T-helper 1 cell (primary cell): ENCODE measurements around the gene PPP2R3C.
"Not testable (repeated sequence)": the region's sequence is repeated elsewhere in the genome, so short reads cannot be mapped to it uniquely, and the experiment has no call there.

Experiments used
- DNase-seq, 5 donors: peaks; one replicate each; pipeline ENCODE4 v3.0.0-alpha.2; 2012 to 2020
- total RNA-seq, 4 donors: gene quantifications; one replicate each; lab custom pipeline; 2026; lab: John Stamatoyannopoulos, UW

The PPP2R3C gene
- 34.8 to 44.1 (median 42.5) reads per million in 4 donors for total RNA-seq

GRCh38 chr14:35121887-35122695, at the start of gene PPP2R3C, which contains the start of gene PRORP:
Gene PPP2R3C, minus strand, starts transcription at chr14:35121990. Its CDS starts 31 bp downstream, at chr14:35121959.
Gene PRORP, plus strand, starts transcription at chr14:35122552. Its CDS starts 694 bp downstream, at chr14:35123246.
- peak; percentile 84 to 95 (median 89) for DNase-seq

- DNase-seq: no peak
These were observed 45.7 kb upstream of the PPP2R3C start for GRCh38 chr14:35167496-35167895.

GRCh38 chr14:35164849-35165248, 43.1 kb upstream of the PPP2R3C start:
- no peak for DNase-seq

GRCh38 chr14:35163384-35163783, 41.6 kb upstream of the PPP2R3C start:
- no peak for DNase-seq

GRCh38 chr14:35161231-35161630, 39.4 kb upstream of the PPP2R3C start:
- DNase-seq: peak in 1 of 5 donors; percentile 42

- DNase-seq: peak in 1 of 5 donors; percentile 23
These were observed 38.1 kb upstream of the PPP2R3C start for GRCh38 chr14:35159742-35160409.

GRCh38 chr14:35158951-35159653, 37.3 kb upstream of the PPP2R3C start:
- DNase-seq: no peak

GRCh38 chr14:35158491-35158890, 36.7 kb upstream of the PPP2R3C start:
- DNase-seq: no peak

- DNase-seq: peak in 1 of 5 donors; percentile 20
These were observed 34.2 kb upstream of the PPP2R3C start for GRCh38 chr14:35155962-35156361.

GRCh38 chr14:35154016-35154415, 32.2 kb upstream of the PPP2R3C start:
- DNase-seq: no peak

GRCh38 chr14:35152531-35152930, 30.7 kb upstream of the PPP2R3C start:
- not testable (repeated sequence) for DNase-seq

GRCh38 chr14:35149239-35149638, 27.4 kb upstream of the PPP2R3C start:
- no peak for DNase-seq

- no peak for DNase-seq
These were observed 25.9 kb upstream of the PPP2R3C start for GRCh38 chr14:35147711-35148110.

GRCh38 chr14:35147186-35147585, 25.4 kb upstream of the PPP2R3C start:
- DNase-seq: no peak

GRCh38 chr14:35146711-35147149, 24.9 kb upstream of the PPP2R3C start:
- no peak for DNase-seq

GRCh38 chr14:35144029-35144428, 22.2 kb upstream of the PPP2R3C start:
- DNase-seq: no peak

GRCh38 chr14:35140718-35141581, 19.2 kb upstream of the PPP2R3C start:
- no peak for DNase-seq

GRCh38 chr14:35138585-35138984, 16.8 kb upstream of the PPP2R3C start:
- no peak for DNase-seq

- no peak for DNase-seq
These were observed 12.7 kb upstream of the PPP2R3C start for GRCh38 chr14:35134329-35135123.

- DNase-seq: no peak
These were observed 11.9 kb upstream of the PPP2R3C start for GRCh38 chr14:35133542-35134328.
